H9 (cell line): ENCODE data around the gene OLFM1. TPM values are rescaled to one million over a fixed set of nuclear protein-coding genes. Genes with fewer than 3 reads are reported as not detected.

ENCODE experiments used
- DNase-seq: peaks from one replicate; pipeline ENCODE4 v3.0.0-alpha.2; 2017
- H2AFZ ChIP-seq: one replicate; pipeline ENCODE4 v1.6.1; 2013; ENCODE audit warnings: mild to moderate bottlenecking, low read length, control low read depth, moderate library complexity
- H2AK5ac ChIP-seq: 2 replicates; pipeline ENCODE4 v1.6.1; 2013; ENCODE audit warnings: low read length, control low read depth, mixed read lengths; ENCODE audit not compliant: insufficient read length
- H2BK120ac ChIP-seq: one replicate; pipeline ENCODE4 v1.6.1; 2013; ENCODE audit warnings: low read depth, mild to moderate bottlenecking, low read length, control low read depth, inconsistent platforms; ENCODE audit not compliant: poor library complexity, severe bottlenecking
- H2BK12ac ChIP-seq: 2 replicates; pipeline ENCODE4 v1.6.1; 2013; ENCODE audit warnings: low read length, control low read depth, mixed read lengths, low read depth; ENCODE audit not compliant: insufficient read length
- H2BK15ac ChIP-seq: 2 replicates; pipeline ENCODE4 v1.6.1; 2013; ENCODE audit warnings: low read depth, low read length, control low read depth
- H2BK20ac ChIP-seq: one replicate; pipeline ENCODE4 v1.6.1; 2013; ENCODE audit warnings: low read depth, mild to moderate bottlenecking, low read length, control low read depth, inconsistent platforms; ENCODE audit not compliant: poor library complexity, severe bottlenecking
- H2BK5ac ChIP-seq: 2 replicates; pipeline ENCODE4 v1.6.1; 2013; ENCODE audit warnings: low read length, control low read depth, mixed read lengths; ENCODE audit not compliant: insufficient read length
- H3K14ac ChIP-seq: 2 replicates; pipeline ENCODE4 v1.6.1; 2013; ENCODE audit warnings: low read length, control low read depth; ENCODE audit not compliant: insufficient read depth
- H3K18ac ChIP-seq: 2 replicates; pipeline ENCODE4 v1.6.1; 2013; ENCODE audit warnings: low read depth, mild to moderate bottlenecking, mixed read lengths, low read length, control low read depth; ENCODE audit not compliant: insufficient read length
- H3K23ac ChIP-seq: 2 replicates; pipeline ENCODE4 v1.6.1; 2013; ENCODE audit warnings: low read length, control low read depth, mixed read lengths, low read depth; ENCODE audit not compliant: insufficient read length
- H3K23me2 ChIP-seq: 2 replicates; pipeline ENCODE4 v1.6.1; 2013; ENCODE audit warnings: low read depth, mild to moderate bottlenecking, mixed read lengths, low read length, control low read depth; ENCODE audit not compliant: insufficient read length, poor library complexity, severe bottlenecking
- H3K27ac ChIP-seq: 2 replicates; pipeline ENCODE4 v1.5.1; 2013; ENCODE audit warnings: low read length, control low read depth, mixed read lengths, low read depth; ENCODE audit not compliant: insufficient read length
- H3K27me3 ChIP-seq: 2 replicates; pipeline ENCODE4 v1.6.1; 2013; ENCODE audit warnings: low read length, control low read depth, inconsistent platforms; ENCODE audit not compliant: insufficient read depth
- H3K4ac ChIP-seq: 2 replicates; pipeline ENCODE4 v1.6.1; 2013; ENCODE audit warnings: low read depth, mild to moderate bottlenecking, control low read depth, inconsistent platforms, low read length, moderate library complexity
- H3K4me1 ChIP-seq: 2 replicates; pipeline ENCODE4 v1.6.1; 2013; ENCODE audit warnings: low read length, control low read depth, inconsistent platforms; ENCODE audit not compliant: insufficient read depth
- H3K4me2 ChIP-seq: 2 replicates; pipeline ENCODE4 v1.6.1; 2013; ENCODE audit warnings: low read length, control low read depth, mixed read lengths; ENCODE audit not compliant: insufficient read length, insufficient read depth
- H3K56ac ChIP-seq: 2 replicates; pipeline ENCODE4 v1.6.1; 2013; ENCODE audit warnings: low read depth, mild to moderate bottlenecking, mixed read lengths, low read length, control low read depth; ENCODE audit not compliant: insufficient read length
- H3K79me1 ChIP-seq: 2 replicates; pipeline ENCODE4 v1.6.1; 2013; ENCODE audit warnings: low read depth, mild to moderate bottlenecking, moderate library complexity, low read length, control low read depth, inconsistent platforms; ENCODE audit not compliant: insufficient read depth, poor library complexity, severe bottlenecking
- H3K79me2 ChIP-seq: 2 replicates; pipeline ENCODE4 v1.6.1; 2013; ENCODE audit warnings: low read length, control low read depth, inconsistent platforms; ENCODE audit not compliant: insufficient read depth
- H3K9ac ChIP-seq: 2 replicates; pipeline ENCODE4 v1.6.1; 2013; ENCODE audit warnings: low read length, control low read depth, mixed read lengths; ENCODE audit not compliant: insufficient read length; ENCODE audit errors: extremely low read depth
- H3K9me3 ChIP-seq: one replicate; pipeline ENCODE4 v1.6.1; 2013; ENCODE audit warnings: low read depth, low read length, inconsistent platforms; ENCODE audit not compliant: control insufficient read depth
- H3T11ph ChIP-seq: one replicate; pipeline ENCODE4 v1.6.1; 2013; ENCODE audit warnings: mild to moderate bottlenecking, low read length, control low read depth, inconsistent platforms
- H4K20me1 ChIP-seq: one replicate; pipeline ENCODE4 v1.6.1; 2013; ENCODE audit not compliant: control insufficient read depth, insufficient read length, insufficient read depth
- H4K5ac ChIP-seq: 2 replicates; pipeline ENCODE4 v1.6.1; 2013; ENCODE audit warnings: low read depth, mild to moderate bottlenecking, mixed read lengths, low read length, control low read depth; ENCODE audit not compliant: insufficient read length
- H4K8ac ChIP-seq: replicated peaks from 2 replicates; pipeline ENCODE4 v1.6.1; 2013; ENCODE audit warnings: low read length, control low read depth, mixed read lengths, low read depth; ENCODE audit not compliant: insufficient read length
- H4K91ac ChIP-seq: 2 replicates; pipeline ENCODE4 v1.6.1; 2013; ENCODE audit warnings: low read depth, mild to moderate bottlenecking, moderate library complexity, mixed read lengths, low read length, control low read depth; ENCODE audit not compliant: insufficient read length
- H3K27ac Mint-ChIP-seq, 3 experiments: 2 replicates in 2 of 3; 3 replicates in 1 of 3; pipeline ENCODE4 v1.8.0; 2020 to 2021; ENCODE audit warnings: mixed read lengths in 3 of 3, mild to moderate bottlenecking in 1 of 3, moderate library complexity in 1 of 3
- H3K27me3 Mint-ChIP-seq: 2 replicates; pipeline ENCODE4 v1.8.0; 2021; ENCODE audit warnings: low read depth, mild to moderate bottlenecking, moderate library complexity, mixed read lengths
- H3K36me3 Mint-ChIP-seq, 3 experiments: 2 replicates in 2 of 3; 3 replicates in 1 of 3; pipeline ENCODE4 v1.8.0; 2020 to 2021; ENCODE audit warnings: low read depth in 3 of 3, mixed read lengths in 3 of 3; ENCODE audit not compliant: insufficient read depth in 1 of 3
- H3K4me1 Mint-ChIP-seq, 2 experiments: 2 replicates each; pipeline ENCODE4 v1.8.0; 2020; ENCODE audit warnings: mixed read lengths in 2 of 2
- H3K4me3 Mint-ChIP-seq, 2 experiments: 2 replicates in 1 of 2; 3 replicates in 1 of 2; pipeline ENCODE4 v1.8.0; 2020 to 2021; ENCODE audit warnings: mild to moderate bottlenecking in 2 of 2, mixed read lengths in 2 of 2, moderate library complexity in 1 of 2
- H3K9me3 Mint-ChIP-seq, 2 experiments: 2 replicates in 1 of 2; 3 replicates in 1 of 2; pipeline ENCODE4 v1.8.0; 2020; ENCODE audit warnings: mild to moderate bottlenecking in 2 of 2, mixed read lengths in 2 of 2, moderate library complexity in 1 of 2
- CTCF ChIP-seq: fragments of 200-600 bp; sonication (generic); conservative IDR thresholded peaks from 3 replicates; pipeline ENCODE4 v1.8.0; 2021; ENCODE audit warnings: antibody characterized with exemption, mild to moderate bottlenecking
- WGBS: extraction: QIAGEN DNeasy Blood & Tissue Kit; methylation state at CpG from one replicate; pipeline ENCODE4 v1.1.7; 2013; ENCODE audit warnings: missing lambda C conversion rate, low lambda C conversion rate, mixed read lengths; ENCODE audit not compliant: insufficient read length; ENCODE audit errors: extremely low coverage; 5-methylcytosine and 5-hydroxymethylcytosine counted together
- total RNA-seq: library from RNA; stranded (reverse); gene quantifications from 2 replicates; pipeline ENCODE4 v1.2.1, GENCODE V29; 2021

Gene OLFM1
- total RNA-seq, 1 experiment from 2014 or later, result 34.1 TPM

GRCh38 chr9:135164036-135164435, 76.6 kb downstream of the OLFM1 start:
- DNase-seq, result no peak
- Histone ChIP-seq H3K9me3 (no peaks in the 10 kb centered on the region), H2BK12ac (no peak overlapping the region), H3K79me2 (no peaks in the 10 kb centered on the region), H3K9ac (no peak overlapping the region), H3K18ac (no peak overlapping the region), H2BK120ac (no peak overlapping the region), H3K79me1 (no peaks in the 10 kb centered on the region), H3T11ph (no peak overlapping the region), H3K23me2 (no peaks in the 10 kb centered on the region), H3K27me3 (no peaks in the 10 kb centered on the region), H4K5ac (no peak overlapping the region), H3K56ac (no peak overlapping the region), H2BK20ac (no peak overlapping the region), H3K14ac (no peak overlapping the region), H4K91ac (no peak overlapping the region), H4K8ac (no peak overlapping the region), H3K27ac (no peak overlapping the region), H2BK15ac (no peak overlapping the region), H3K4me2 (no peak overlapping the region), H2BK5ac (no peak overlapping the region), H3K4me1 (no peaks in the 10 kb centered on the region), H2AFZ (no peak overlapping the region), H2AK5ac (no peak overlapping the region), H3K23ac (no peak overlapping the region), H3K4ac (no peak overlapping the region), H4K20me1 (no peaks in the 10 kb centered on the region)
- H3K27me3 Mint-ChIP-seq, result peaks cover 52% of the 10 kb centered on the region
- H3K27ac Mint-ChIP-seq, result no peak overlapping the region
- peaks cover 0 to 1% (median 0%) of the 10 kb centered on the region in 3 experiments; a peak in 2 of 7 replicates for H3K36me3 Mint-ChIP-seq
- peaks cover 19 to 23% of the 10 kb centered on the region in 2 experiments for H3K4me1 Mint-ChIP-seq
- TF ChIP-seq CTCF, result no peak
- no CpG with 5 or more reads among the region's 11 CpGs for WGBS
- no peaks in the 10 kb centered on the region; a peak in 3 of 5 replicates for H3K9me3 Mint-ChIP-seq
- peak overlapping the region in 1 of 2 experiments; percentile 23; a peak in 1 of 5 replicates for H3K4me3 Mint-ChIP-seq
